T-cell (primary cell): Measurements from ENCODE around the gene NECTIN3. TPM values are rescaled to one million over a fixed set of nuclear protein-coding genes. Genes with fewer than 3 reads are reported as not detected.
A peak's percentile ranks its signal among the peaks of the same experiment; 100 is the strongest.

Experiments used
- ATAC-seq, 4 experiments: fragments of 200-7000 bp in 3 of 4; fragments of 150-1000 bp in 1 of 4; cut with Tn5 transposase; replicated peaks in 1 of 4; 1 replicate in 3 of 4; 2 replicates in 1 of 4; pipeline ENCODE4 v1.10.0; 2021; ENCODE audit warnings: moderate library complexity in 3 of 4, mild to moderate bottlenecking in 2 of 4, moderate number of reproducible peaks in 1 of 4
- CTCF ChIA-PET, 2 donors: fragments of 300-600 bp; sonication (Branson Sonifier 250); formaldehyde crosslinking; loops; one replicate each; lab custom pipeline; 2022; ENCODE audit warnings: antibody characterized with exemption in 2 of 2; lab: Charles Lee
- POLR2A ChIA-PET, 2 donors: fragments of 300-600 bp; sonication (Branson Sonifier 250); formaldehyde crosslinking; loops; one replicate each; lab custom pipeline; 2022; ENCODE audit warnings: antibody characterized with exemption in 2 of 2; lab: Charles Lee
- DNase-seq, 35 experiments: peaks; one replicate each; pipeline versions ENCODE4 v3.0.0 to v3.0.0-alpha.2; 2013 to 2023
- H3K27ac ChIP-seq: one replicate; pipeline ENCODE4 v1.5.1; 2013; ENCODE audit warnings: low read length
- H3K27me3 ChIP-seq, 2 experiments: replicated peaks in 1 of 2; 1 replicate in 1 of 2; 2 replicates in 1 of 2; pipeline versions ENCODE4 v1.6.1 to v1.7.0; 2013; ENCODE audit warnings: low read length in 1 of 2, mixed read lengths in 1 of 2; ENCODE audit not compliant: control insufficient read depth in 2 of 2, insufficient read depth in 2 of 2; ENCODE audit errors: extremely low read depth in 1 of 2
- H3K36me3 ChIP-seq, 2 donors: 1 replicate in 1 of 2; 2 replicates in 1 of 2; pipeline versions ENCODE4 v1.6.1 to v1.7.0; 2013; ENCODE audit warnings: low read length in 1 of 2; ENCODE audit not compliant: control insufficient read depth in 2 of 2, insufficient read depth in 1 of 2; ENCODE audit errors: extremely low read depth in 1 of 2
- H3K4me1 ChIP-seq, 2 experiments: 1 replicate in 1 of 2; 2 replicates in 1 of 2; pipeline versions ENCODE4 v1.6.1 to v1.7.0; 2013; ENCODE audit warnings: low read length in 2 of 2, mixed read lengths in 1 of 2; ENCODE audit not compliant: insufficient read depth in 2 of 2, control insufficient read depth in 1 of 2; ENCODE audit errors: extremely low read depth in 1 of 2
- H3K4me3 ChIP-seq, 2 donors: 1 replicate in 1 of 2; 2 replicates in 1 of 2; pipeline versions ENCODE4 v1.5.1 to v1.7.0; 2013; ENCODE audit warnings: mild to moderate bottlenecking in 2 of 2, low read length in 1 of 2, moderate library complexity in 1 of 2; ENCODE audit not compliant: control insufficient read depth in 1 of 2; ENCODE audit errors: extremely low read depth in 1 of 2
- H3K9me3 ChIP-seq: 2 replicates; pipeline ENCODE4 v1.7.0; 2013
- H3K27ac Mint-ChIP-seq, 2 donors: one replicate each; pipeline ENCODE4 v1.8.0; 2020 to 2021; ENCODE audit warnings: mild to moderate bottlenecking in 2 of 2, mixed read lengths in 2 of 2
- H3K27me3 Mint-ChIP-seq, 2 donors: one replicate each; pipeline ENCODE4 v1.8.0; 2021 to 2022; ENCODE audit warnings: mixed read lengths in 2 of 2
- H3K36me3 Mint-ChIP-seq: one replicate; pipeline ENCODE4 v1.8.0; 2021; ENCODE audit warnings: mixed read lengths
- H3K4me1 Mint-ChIP-seq, 3 donors: one replicate each; pipeline ENCODE4 v1.8.0; 2020 to 2022; ENCODE audit warnings: mixed read lengths in 3 of 3, mild to moderate bottlenecking in 1 of 3
- H3K4me3 Mint-ChIP-seq, 3 donors: one replicate each; pipeline ENCODE4 v1.8.0; 2020 to 2022; ENCODE audit warnings: mild to moderate bottlenecking in 3 of 3, mixed read lengths in 3 of 3, moderate library complexity in 3 of 3
- H3K9me3 Mint-ChIP-seq, 3 donors: one replicate each; pipeline ENCODE4 v1.8.0; 2020 to 2022; ENCODE audit warnings: mixed read lengths in 3 of 3
- WGBS: methylation state at CpG from one replicate; pipeline ENCODE4 v1.1.5; 2013; ENCODE audit warnings: missing lambda C conversion rate; ENCODE audit not compliant: insufficient coverage; 5-methylcytosine and 5-hydroxymethylcytosine counted together
- total RNA-seq, 35 experiments: library from RNA in 6 of 35; stranded (reverse) in 6 of 35; fragments of 120-200 nt in 1 of 35; gene quantifications; one replicate each; pipeline versions ENCODE4 v1.2.1 to v1.2.4 and lab custom pipeline; 2013 to 2026

NECTIN3 gene
- total RNA-seq, 5 donors from 2014 or later (not counting 1 experiment from before 2014, with no cell fraction given): 6.7 to 11.3 (median 8.4) TPM

DNA sequence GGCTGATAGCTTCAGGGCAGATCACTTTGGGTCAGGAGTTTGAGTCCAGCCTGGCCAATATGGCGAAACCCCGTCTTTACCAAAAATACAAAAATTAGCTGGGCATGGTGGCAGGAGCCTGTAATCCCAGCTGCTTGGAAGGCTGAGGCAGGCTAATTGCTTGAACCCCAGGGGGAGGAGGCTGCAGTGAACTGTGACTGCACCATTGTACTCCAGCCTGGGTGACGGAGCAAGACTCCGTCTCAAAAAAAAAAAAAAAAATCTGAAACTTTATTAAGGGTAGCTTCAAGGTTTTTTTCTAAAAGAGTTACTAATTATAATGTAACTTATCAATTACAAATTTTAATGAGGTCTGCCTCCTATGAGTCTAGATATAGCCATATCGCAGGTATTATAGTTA is 5.1 kb downstream of the NECTIN3 start:
- ChIA-PET CTCF (interaction anchor here in 1 of 2 donors (0.6 kb wide), 1 partner anchor 803 kb away, joined by 3 read pairs; no protein-coding TSS in a partner anchor), POLR2A (interaction anchor here in 1 of 2 donors (0.6 kb wide), 1 partner anchor 334 kb away, joined by 3 read pairs; no protein-coding TSS in a partner anchor)
- Mint-ChIP-seq H3K4me1 (peaks cover 18 to 31% (median 28%) of the 10 kb centered on the region in 3 donors), H3K36me3 (no peaks in the 10 kb centered on the region), H3K27me3 (peaks cover 23 to 28% of the 10 kb centered on the region in 2 donors), H3K9me3 (no peaks in the 10 kb centered on the region), H3K27ac (no peak overlapping the region), H3K4me3 (no peak overlapping the region)
- 100% methylated on average over 2 of the region's 5 CpGs for WGBS
- ATAC-seq (no peak), DNase-seq (no peak)
- Histone ChIP-seq H3K4me3 (no peak overlapping the region), H3K36me3 (no peaks in the 10 kb centered on the region), H3K4me1 (peaks cover 9 to 10% of the 10 kb centered on the region in 2 experiments), H3K27ac (no peak overlapping the region), H3K27me3 (peaks cover 7 to 9% of the 10 kb centered on the region in 2 experiments), H3K9me3 (no peaks in the 10 kb centered on the region)

DNA sequence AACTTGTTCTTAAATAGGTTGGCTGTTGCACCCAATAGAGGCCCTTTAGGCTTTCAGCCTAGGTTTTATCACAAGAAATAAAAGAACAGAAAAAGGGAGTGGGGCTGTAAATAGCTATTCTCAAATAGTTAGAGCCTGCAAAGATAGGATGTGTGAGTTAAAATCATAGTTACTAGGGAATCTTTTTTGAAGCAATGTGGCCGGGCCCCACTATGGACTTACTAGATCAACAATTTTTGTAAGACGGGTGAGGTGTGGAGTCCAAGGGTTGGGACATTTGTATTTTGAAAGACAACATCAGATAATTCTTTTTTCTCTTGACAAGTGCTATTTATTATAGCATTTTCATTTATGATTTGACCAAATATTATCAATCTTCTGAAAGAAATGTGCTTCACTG is 5.8 kb downstream of the NECTIN3 start:
- H3K27me3 ChIP-seq: peaks cover 7 to 9% of the 10 kb centered on the region in 2 experiments
- no CpG with 5 or more reads among the region's 2 CpGs for WGBS
- POLR2A ChIA-PET: interaction anchor here in 1 of 2 donors (0.6 kb wide), 1 partner anchor 333 kb away, joined by 3 read pairs; no protein-coding TSS in a partner anchor
- H3K36me3 ChIP-seq: no peaks in the 10 kb centered on the region
- H3K4me1 ChIP-seq: peaks cover 9% of the 10 kb centered on the region in 2 experiments
- Mint-ChIP-seq H3K27ac (no peak overlapping the region), H3K9me3 (no peaks in the 10 kb centered on the region), H3K4me3 (no peak overlapping the region), H3K4me1 (peaks cover 18 to 31% (median 27%) of the 10 kb centered on the region in 3 donors), H3K27me3 (peaks cover 23 to 28% of the 10 kb centered on the region in 2 donors), H3K36me3 (no peaks in the 10 kb centered on the region)
- CTCF ChIA-PET: interaction anchor here in 1 of 2 donors (0.6 kb wide), 1 partner anchor 446 kb away, joined by 4 read pairs; no protein-coding TSS in a partner anchor
- H3K4me3 ChIP-seq: no peak overlapping the region
- ATAC-seq (no peak), DNase-seq (no peak)
- H3K27ac ChIP-seq: no peak overlapping the region
- no peaks in the 10 kb centered on the region for H3K9me3 ChIP-seq

DNA sequence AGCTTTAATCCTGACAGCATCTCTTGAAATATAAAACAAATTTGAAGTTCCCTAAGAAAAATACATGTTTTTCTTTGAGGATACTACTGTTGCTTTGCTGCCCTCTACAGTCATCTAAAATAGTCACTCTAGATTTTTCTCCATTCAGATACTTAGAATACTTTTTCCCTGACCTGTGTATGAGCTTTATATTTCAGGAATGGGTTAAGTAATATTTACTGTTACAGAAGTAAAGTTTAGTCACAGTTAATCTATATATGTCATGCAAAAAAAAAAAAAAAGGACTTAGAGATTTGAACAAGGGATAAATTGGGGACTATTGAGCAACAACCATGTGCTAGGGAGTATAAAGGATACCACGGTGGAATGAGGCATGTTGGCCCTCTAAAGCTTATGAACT is 8.8 kb downstream of the NECTIN3 start:
- Mint-ChIP-seq H3K4me3 (no peak overlapping the region), H3K36me3 (no peaks in the 10 kb centered on the region), H3K9me3 (no peaks in the 10 kb centered on the region), H3K4me1 (peaks cover 0 to 2% (median 0%) of the 10 kb centered on the region in 3 donors), H3K27ac (no peak overlapping the region), H3K27me3 (peaks cover 0 to 5% of the 10 kb centered on the region in 2 donors)
- CTCF ChIA-PET: interaction anchor here (0.6 to 1.5 kb wide), 26 partner anchors 8 to 1934 kb away, joined by 3 to 7 read pairs (median 3); partner anchors contain the start of gene NECTIN3 (in 1 of the 2)
- no peak overlapping the region for H3K4me3 ChIP-seq
- DNase-seq: peak in 1 of 35 experiments; percentile 48
- H3K36me3 ChIP-seq: no peaks in the 10 kb centered on the region
- ATAC-seq: no peak
- H3K27me3 ChIP-seq: peaks cover 0 to 3% of the 10 kb centered on the region in 2 experiments
- no peak overlapping the region for H3K27ac ChIP-seq
- POLR2A ChIA-PET: interaction anchor here in 1 of 2 donors (0.6 kb wide), 1 partner anchor 288 kb away, joined by 3 read pairs; no protein-coding TSS in a partner anchor
- WGBS: no CpG with 5 or more reads among the region's 1 CpG
- H3K4me1 ChIP-seq: no peaks in the 10 kb centered on the region
- no peaks in the 10 kb centered on the region for H3K9me3 ChIP-seq

DNA sequence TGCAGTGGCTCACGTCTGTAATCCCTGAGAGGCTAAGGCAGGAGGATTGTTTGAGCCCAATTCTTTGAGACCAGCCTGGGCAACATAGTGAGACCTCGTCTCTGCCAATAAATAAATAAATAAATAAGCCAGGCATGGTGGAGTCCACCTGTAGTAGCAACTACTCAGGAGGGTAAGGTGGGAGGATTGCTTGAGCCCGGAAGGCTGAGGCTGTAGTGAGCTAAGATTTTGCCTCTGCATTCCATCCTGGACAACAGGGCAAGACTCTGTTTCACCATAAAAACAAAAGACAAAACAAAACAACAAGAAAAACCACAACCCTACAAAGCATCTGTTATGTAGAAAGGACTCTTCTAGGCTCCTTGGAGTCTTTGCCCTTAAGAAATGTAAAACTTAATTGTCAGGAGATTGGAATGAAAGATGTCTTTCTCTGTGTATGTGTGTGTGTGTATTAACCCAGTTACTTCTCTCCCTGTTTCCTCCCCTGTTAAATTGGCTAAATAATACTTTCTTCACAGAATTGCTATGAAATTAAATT is 9.5 kb downstream of the NECTIN3 start:
- no peak overlapping the region for H3K27ac Mint-ChIP-seq
- H3K27me3 Mint-ChIP-seq: no peaks in the 10 kb centered on the region
- H3K36me3 ChIP-seq: no peaks in the 10 kb centered on the region
- no peaks in the 10 kb centered on the region for H3K9me3 ChIP-seq
- POLR2A ChIA-PET: no interaction called here
- H3K4me1 Mint-ChIP-seq: peaks cover 0 to 5% (median 4%) of the 10 kb centered on the region in 3 donors
- H3K4me3 ChIP-seq: no peak overlapping the region
- peaks cover 0 to 3% of the 10 kb centered on the region in 2 experiments for H3K27me3 ChIP-seq
- ATAC-seq (no peak), DNase-seq (no peak)
- no CpG with 5 or more reads among the region's 3 CpGs for WGBS
- no peaks in the 10 kb centered on the region for H3K36me3 Mint-ChIP-seq
- no peak overlapping the region for H3K27ac ChIP-seq
- no peaks in the 10 kb centered on the region for H3K9me3 Mint-ChIP-seq
- CTCF ChIA-PET: interaction anchor here (0.6 to 1.5 kb wide), 9 partner anchors 9 to 767 kb away, joined by 3 to 7 read pairs (median 3); partner anchors contain the start of gene NECTIN3 (in 1 of the 2)
- no peaks in the 10 kb centered on the region for H3K4me1 ChIP-seq
- no peak overlapping the region for H3K4me3 Mint-ChIP-seq

DNA sequence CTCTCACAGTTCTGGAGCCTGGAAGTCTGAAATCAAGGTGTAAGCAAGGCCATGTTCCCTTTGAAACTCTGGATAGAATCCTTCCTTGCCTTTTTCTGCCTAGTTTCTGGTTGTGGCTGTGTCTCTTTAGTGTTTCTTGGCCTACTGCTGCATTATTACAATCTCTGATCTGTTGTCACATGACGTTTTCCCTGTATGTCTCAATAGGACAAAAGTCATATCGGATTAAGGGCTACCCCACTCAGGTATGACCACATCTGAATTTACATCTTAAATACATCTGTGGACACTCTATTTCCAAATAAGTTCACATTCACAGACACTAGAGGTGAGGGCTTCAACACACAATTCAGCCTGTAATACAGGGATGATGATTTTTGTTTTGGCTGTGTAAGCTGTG is 13.3 kb downstream of the NECTIN3 start:
- Histone ChIP-seq H3K9me3 (no peaks in the 10 kb centered on the region), H3K4me1 (no peaks in the 10 kb centered on the region), H3K4me3 (no peak overlapping the region), H3K27ac (no peak overlapping the region), H3K27me3 (no peaks in the 10 kb centered on the region), H3K36me3 (no peaks in the 10 kb centered on the region)
- CTCF ChIA-PET: no interaction called here
- no peak overlapping the region for H3K27ac Mint-ChIP-seq
- no peaks in the 10 kb centered on the region for H3K36me3 Mint-ChIP-seq
- no peaks in the 10 kb centered on the region for H3K27me3 Mint-ChIP-seq
- peaks cover 0 to 13% (median 12%) of the 10 kb centered on the region in 3 donors for H3K4me1 Mint-ChIP-seq
- POLR2A ChIA-PET: no interaction called here
- ATAC-seq (no peak), DNase-seq (no peak)
- no CpG with 5 or more reads among the region's 2 CpGs for WGBS
- no peak overlapping the region for H3K4me3 Mint-ChIP-seq
- H3K9me3 Mint-ChIP-seq: no peaks in the 10 kb centered on the region

DNA sequence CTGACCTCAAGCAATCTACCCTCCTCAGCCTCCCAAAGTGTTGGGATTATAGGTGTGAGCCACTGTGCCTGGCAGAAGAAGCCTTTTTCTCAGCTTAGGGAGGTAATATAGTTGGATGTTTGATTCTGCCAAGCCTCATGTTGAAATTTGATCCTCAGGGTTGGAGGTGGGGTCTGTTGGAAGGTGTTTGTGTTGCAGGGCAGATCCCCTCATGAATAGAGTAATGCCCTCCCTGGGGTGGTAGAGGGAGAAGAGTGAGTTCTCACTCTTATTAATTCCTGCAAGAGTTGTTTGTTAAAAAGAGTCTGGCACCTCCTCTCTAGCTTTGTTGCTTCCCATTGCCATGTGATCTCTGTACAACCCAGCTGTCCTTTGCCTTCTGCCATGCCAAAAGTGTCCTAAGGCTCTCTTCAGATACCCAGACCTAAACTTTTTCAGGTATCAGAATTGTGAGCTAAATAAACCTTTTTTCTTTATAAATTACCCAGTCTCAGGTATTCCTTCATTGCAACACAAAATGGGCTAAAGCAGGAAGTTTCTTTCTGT is 16.4 kb downstream of the NECTIN3 start:
- H3K4me3 ChIP-seq: no peak overlapping the region
- H3K4me1 Mint-ChIP-seq: peaks cover 0 to 15% (median 12%) of the 10 kb centered on the region in 3 donors
- no peaks in the 10 kb centered on the region for H3K4me1 ChIP-seq
- ATAC-seq: no peak
- no peaks in the 10 kb centered on the region for H3K9me3 Mint-ChIP-seq
- POLR2A ChIA-PET: no interaction called here
- H3K9me3 ChIP-seq: no peaks in the 10 kb centered on the region
- no peaks in the 10 kb centered on the region for H3K36me3 Mint-ChIP-seq
- H3K27me3 Mint-ChIP-seq: no peaks in the 10 kb centered on the region
- no peak overlapping the region for H3K4me3 Mint-ChIP-seq
- H3K27me3 ChIP-seq: no peaks in the 10 kb centered on the region
- CTCF ChIA-PET: interaction anchor here in 1 of 2 donors (1.1 kb wide), 1 partner anchor 1371 kb away, joined by 4 read pairs; no protein-coding TSS in a partner anchor
- DNase-seq: no peak
- peak overlapping the region in 1 of 2 donors; percentile 43 for H3K27ac Mint-ChIP-seq
- H3K36me3 ChIP-seq: no peaks in the 10 kb centered on the region
- H3K27ac ChIP-seq: no peak overlapping the region
